ENCODE data around the gene FFAR4. TPM values are rescaled to one million over a fixed set of nuclear protein-coding genes. Genes with fewer than 3 reads are reported as not detected.
"Not testable (repeated sequence)": the region's sequence is repeated elsewhere in the genome, so short reads cannot be mapped to it uniquely, and the experiment has no call there.

FFAR4 gene
- total RNA-seq = not detected in 2 replicates
- long read RNA-seq = 0 reads

DNA sequence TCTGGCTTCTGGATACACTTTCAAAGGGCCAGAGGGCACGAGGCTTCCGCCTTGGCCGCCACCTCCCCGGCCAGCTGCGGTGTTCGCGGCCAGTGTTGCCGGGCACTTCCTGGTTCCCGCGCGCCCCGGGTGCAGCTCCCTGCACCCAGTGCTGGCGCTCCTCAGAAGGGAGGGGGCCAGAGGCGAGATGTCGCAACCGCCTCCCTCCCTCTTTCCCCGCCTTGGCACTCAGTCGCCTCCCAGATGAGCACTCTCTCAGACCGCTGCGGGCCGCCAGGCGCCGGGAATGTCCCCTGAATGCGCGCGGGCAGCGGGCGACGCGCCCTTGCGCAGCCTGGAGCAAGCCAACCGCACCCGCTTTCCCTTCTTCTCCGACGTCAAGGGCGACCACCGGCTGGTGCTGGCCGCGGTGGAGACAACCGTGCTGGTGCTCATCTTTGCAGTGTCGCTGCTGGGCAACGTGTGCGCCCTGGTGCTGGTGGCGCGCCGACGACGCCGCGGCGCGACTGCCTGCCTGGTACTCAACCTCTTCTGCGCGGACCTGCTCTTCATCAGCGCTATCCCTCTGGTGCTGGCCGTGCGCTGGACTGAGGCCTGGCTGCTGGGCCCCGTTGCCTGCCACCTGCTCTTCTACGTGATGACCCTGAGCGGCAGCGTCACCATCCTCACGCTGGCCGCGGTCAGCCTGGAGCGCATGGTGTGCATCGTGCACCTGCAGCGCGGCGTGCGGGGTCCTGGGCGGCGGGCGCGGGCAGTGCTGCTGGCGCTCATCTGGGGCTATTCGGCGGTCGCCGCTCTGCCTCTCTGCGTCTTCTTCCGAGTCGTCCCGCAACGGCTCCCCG lies at the start of gene FFAR4:
FFAR4 (plus strand) TSS at position 231 of the 842 bp plus-strand sequence; CDS start at position 287, 56 bp downstream.
- DNase-seq (ENCODE audit: extremely low spot score, unreplicated experiment) = no peak
- peak within 1 kb of the TSS; percentile 83 for H3K4me3 Mint-ChIP-seq (ENCODE audit: unreplicated experiment)
- peaks cover 4% of the 10 kb centered on the region for H3K36me3 Mint-ChIP-seq (ENCODE audit: unreplicated experiment)
- H3K27me3 Mint-ChIP-seq (ENCODE audit: unreplicated experiment) = peaks cover 52% of the 10 kb centered on the region
- H3K27ac Mint-ChIP-seq (ENCODE audit: unreplicated experiment) = peak within 1 kb of the TSS; percentile 52
- H3K4me1 Mint-ChIP-seq (ENCODE audit: unreplicated experiment) = peaks cover 6% of the 10 kb centered on the region
- H3K9me3 Mint-ChIP-seq (ENCODE audit: unreplicated experiment) = no peaks in the 10 kb centered on the region
- TF ChIP-seq CTCF (IDR thresholded peaks at IDR 0.05) = no peak

- Mint-ChIP-seq H3K4me3 (ENCODE audit: unreplicated experiment) (no peak overlapping the region), H3K4me1 (ENCODE audit: unreplicated experiment) (peaks cover 21% of the 10 kb centered on the region), H3K36me3 (ENCODE audit: unreplicated experiment) (peaks cover 24% of the 10 kb centered on the region)
Measured at GRCh38 chr10:93518531-93518930, 47.9 kb upstream of the FFAR4 start.

DNA sequence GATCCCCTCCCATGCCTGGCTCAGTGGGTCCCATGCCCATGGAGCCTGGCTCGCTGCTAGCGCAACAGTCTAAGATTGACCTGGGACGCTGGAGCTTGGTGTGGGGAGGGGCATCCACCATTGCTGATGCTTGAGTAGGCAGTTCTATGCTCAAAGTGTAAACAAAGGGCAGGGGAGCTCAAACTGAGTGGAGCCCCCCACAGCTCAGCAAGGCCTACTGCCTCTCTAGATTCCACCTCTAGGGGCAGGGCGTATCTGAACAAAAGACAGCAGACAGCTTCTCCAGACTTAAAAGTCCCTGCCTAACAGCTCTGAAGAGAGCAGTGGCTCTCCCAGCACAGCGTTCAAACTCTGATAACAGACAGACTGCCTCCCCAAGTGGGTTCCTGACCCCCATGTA lies 31.2 kb upstream of the FFAR4 start:
- H3K4me1 Mint-ChIP-seq (ENCODE audit: unreplicated experiment) = no peaks in the 10 kb centered on the region
- no peak overlapping the region for H3K4me3 Mint-ChIP-seq (ENCODE audit: unreplicated experiment)
- H3K36me3 Mint-ChIP-seq (ENCODE audit: unreplicated experiment) = peaks cover 3% of the 10 kb centered on the region
- H3K27ac Mint-ChIP-seq (ENCODE audit: unreplicated experiment) = no peak overlapping the region
- H3K9me3 Mint-ChIP-seq (ENCODE audit: unreplicated experiment) = no peaks in the 10 kb centered on the region
- peaks cover 19% of the 10 kb centered on the region for H3K27me3 Mint-ChIP-seq (ENCODE audit: unreplicated experiment)
- no peak for TF ChIP-seq CTCF (IDR thresholded peaks at IDR 0.05)
- DNase-seq (ENCODE audit: extremely low spot score, unreplicated experiment) = no peak

More at GRCh38 chr10:93518531-93518930, 47.9 kb upstream of the FFAR4 start:
- TF ChIP-seq CTCF (IDR thresholded peaks at IDR 0.05) = no peak
- no peak for DNase-seq (ENCODE audit: extremely low spot score, unreplicated experiment)
- Mint-ChIP-seq H3K27me3 (ENCODE audit: unreplicated experiment) (no peaks in the 10 kb centered on the region), H3K9me3 (ENCODE audit: unreplicated experiment) (peaks cover 4% of the 10 kb centered on the region), H3K27ac (ENCODE audit: unreplicated experiment) (no peak overlapping the region)

- DNase-seq (ENCODE audit: extremely low spot score, unreplicated experiment); H3K4me3 Mint-ChIP-seq (ENCODE audit: unreplicated experiment); H3K27ac Mint-ChIP-seq (ENCODE audit: unreplicated experiment); H3K36me3 Mint-ChIP-seq (ENCODE audit: unreplicated experiment); H3K9me3 Mint-ChIP-seq (ENCODE audit: unreplicated experiment); H3K4me1 Mint-ChIP-seq (ENCODE audit: unreplicated experiment): not testable (repeated sequence)
- H3K27me3 Mint-ChIP-seq (ENCODE audit: unreplicated experiment) = peaks cover 19% of the 10 kb centered on the region
Measured at GRCh38 chr10:93540871-93541270, 25.6 kb upstream of the FFAR4 start.

- Mint-ChIP-seq H3K36me3 (ENCODE audit: unreplicated experiment) (peaks cover 2% of the 10 kb centered on the region), H3K4me3 (ENCODE audit: unreplicated experiment) (peak overlapping the region; percentile 23), H3K4me1 (ENCODE audit: unreplicated experiment) (peaks cover 9% of the 10 kb centered on the region), H3K27ac (ENCODE audit: unreplicated experiment) (no peak overlapping the region), H3K27me3 (ENCODE audit: unreplicated experiment) (peaks cover 19% of the 10 kb centered on the region), H3K9me3 (ENCODE audit: unreplicated experiment) (no peaks in the 10 kb centered on the region)
- TF ChIP-seq CTCF (IDR thresholded peaks at IDR 0.05) = peak; percentile 86
- DNase-seq (ENCODE audit: extremely low spot score, unreplicated experiment) = no peak
Measured at GRCh38 chr10:93541402-93542357, 24.8 kb upstream of the FFAR4 start.
